ENCODE results near the gene TMEM59. TPM values are rescaled to one million over a fixed set of nuclear protein-coding genes. Genes with fewer than 3 reads are reported as not detected.

Gene TMEM59
- total and polyA plus RNA-seq, 8 donors: 95.7 to 322 (median 176) TPM

- no peak overlapping the region for H3K4me3 ChIP-seq
- peaks cover 23 to 62% (median 46%) of the 10 kb centered on the region in 4 donors for H3K4me1 ChIP-seq
- 69 to 76% (median 72%) methylated on average over 7 of the region's 7 CpGs for WGBS, 5 donors
- no peak overlapping the region for H3K27ac ChIP-seq
- TF ChIP-seq CTCF (IDR thresholded peaks at IDR 0.05) (no peak), POLR2AphosphoS5 (IDR thresholded peaks at IDR 0.05) (no peak), EP300 (IDR thresholded peaks at IDR 0.05) (no peak), POLR2A (IDR thresholded peaks at IDR 0.05) (no peak)
- intact Hi-C loops (cut with DNase I; ENCODE audit: low total_unique reads): no loop called here
- H3K27me3 ChIP-seq: no peaks in the 10 kb centered on the region
- H3K36me3 ChIP-seq: peaks cover 12 to 42% (median 37%) of the 10 kb centered on the region in 4 donors
- H3K9me3 ChIP-seq: no peaks in the 10 kb centered on the region
- no peak for DNase-seq
Observed at GRCh38 chr1:54046671-54047383, 6.2 kb downstream of the TMEM59 start.

GRCh38 chr1:54045496-54045895 is 7.5 kb downstream of the TMEM59 start:
- intact Hi-C loops (cut with DNase I; ENCODE audit: low total_unique reads): no loop called here
- peaks cover 24 to 52% (median 50%) of the 10 kb centered on the region in 4 donors for H3K36me3 ChIP-seq
- 89 to 98% (median 93%) methylated on average over 2 of the region's 2 CpGs for WGBS, 5 donors
- H3K4me1 ChIP-seq: peaks cover 23 to 49% (median 34%) of the 10 kb centered on the region in 4 donors
- no peaks in the 10 kb centered on the region for H3K27me3 ChIP-seq
- TF ChIP-seq POLR2AphosphoS5 (IDR thresholded peaks at IDR 0.05): no peak
- no peak for TF ChIP-seq CTCF (IDR thresholded peaks at IDR 0.05)
- no peak for TF ChIP-seq POLR2A (IDR thresholded peaks at IDR 0.05)
- no peak for TF ChIP-seq EP300 (IDR thresholded peaks at IDR 0.05)
- no peaks in the 10 kb centered on the region for H3K9me3 ChIP-seq
- no peak overlapping the region for H3K27ac ChIP-seq
- H3K4me3 ChIP-seq: no peak overlapping the region
- DNase-seq: no peak

- Histone ChIP-seq H3K27me3 (no peaks in the 10 kb centered on the region), H3K36me3 (peaks cover 52 to 89% (median 85%) of the 10 kb centered on the region in 4 donors), H3K9me3 (no peaks in the 10 kb centered on the region), H3K4me3 (no peak overlapping the region), H3K27ac (no peak overlapping the region), H3K4me1 (peaks cover 0 to 12% (median 8%) of the 10 kb centered on the region in 4 donors)
- no peak for DNase-seq
- intact Hi-C loops (cut with DNase I; ENCODE audit: low total_unique reads): no loop called here
- TF ChIP-seq EP300 (IDR thresholded peaks at IDR 0.05): no peak
- no peak for TF ChIP-seq CTCF (IDR thresholded peaks at IDR 0.05)
- TF ChIP-seq POLR2AphosphoS5 (IDR thresholded peaks at IDR 0.05): no peak
- TF ChIP-seq POLR2A (IDR thresholded peaks at IDR 0.05): no peak
- WGBS, 5 donors: 2 to 19% (median 14%) methylated on average over 1 of the region's 1 CpG
Observed at GRCh38 chr1:54041806-54042205, 11.2 kb downstream of the TMEM59 start.

- no peak overlapping the region for H3K27ac ChIP-seq
- intact Hi-C loops (cut with DNase I; ENCODE audit: low total_unique reads): no loop called here
- H3K4me1 ChIP-seq: peaks cover 0 to 5% (median 0%) of the 10 kb centered on the region in 4 donors
- TF ChIP-seq POLR2AphosphoS5 (IDR thresholded peaks at IDR 0.05) (no peak), CTCF (IDR thresholded peaks at IDR 0.05) (no peak), EP300 (IDR thresholded peaks at IDR 0.05) (no peak), POLR2A (IDR thresholded peaks at IDR 0.05) (no peak)
- peaks cover 72 to 100% (median 100%) of the 10 kb centered on the region in 4 donors for H3K36me3 ChIP-seq
- no peak overlapping the region for H3K4me3 ChIP-seq
- no peak for DNase-seq
- H3K9me3 ChIP-seq: no peaks in the 10 kb centered on the region
- no peaks in the 10 kb centered on the region for H3K27me3 ChIP-seq
Observed at GRCh38 chr1:54037476-54037875, 15.5 kb downstream of the TMEM59 start.

Measured in stomach (tissue), 9 donors.